Activated CD8-positive, alpha-beta memory T cell treated with anti-CD3 and anti-CD28 coated beads for 4 hours (primary cell): ENCODE data around the gene LBX2.

ENCODE experiments used
- DNase-seq, 2 donors: peaks; one replicate each; pipeline ENCODE4 v3.0.0-alpha.2; 2020; ENCODE audit warnings: low read depth in 2 of 2

The LBX2 gene

GRCh38 chr2:74499267-74499939, at the start of gene LBX2:
Gene LBX2 (minus strand): TSS chr2:74499603. CDS start chr2:74499537, 66 bp downstream.
- DNase-seq, result no peak

- no peak for DNase-seq
Observed at GRCh38 chr2:74548285-74548899, 49.0 kb upstream of the LBX2 start.

- DNase-seq, result no peak
Observed at GRCh38 chr2:74546004-74546403, 46.6 kb upstream of the LBX2 start.

- no peak for DNase-seq
Observed at GRCh38 chr2:74544634-74545033, 45.2 kb upstream of the LBX2 start.

- DNase-seq, result no peak
Observed at GRCh38 chr2:74542978-74543377, 43.6 kb upstream of the LBX2 start.

GRCh38 chr2:74540291-74540690, 40.9 kb upstream of the LBX2 start:
- DNase-seq, result no peak

GRCh38 chr2:74538881-74539339, 39.5 kb upstream of the LBX2 start:
- DNase-seq, result no peak

- no peak for DNase-seq
Observed at GRCh38 chr2:74537140-74537539, 37.7 kb upstream of the LBX2 start.

- DNase-seq, result no peak
Observed at GRCh38 chr2:74536166-74536950, 37.0 kb upstream of the LBX2 start.

GRCh38 chr2:74535440-74535965, 36.1 kb upstream of the LBX2 start:
- DNase-seq, result no peak

GRCh38 chr2:74534411-74534810, 35.0 kb upstream of the LBX2 start:
- DNase-seq, result no peak

- DNase-seq, result no peak
Observed at GRCh38 chr2:74533464-74533863, 34.1 kb upstream of the LBX2 start.

- no peak for DNase-seq
Observed at GRCh38 chr2:74532222-74532621, 32.8 kb upstream of the LBX2 start.

- DNase-seq, result no peak
Observed at GRCh38 chr2:74531666-74532065, 32.3 kb upstream of the LBX2 start.

- peak in 1 of 2 donors; percentile 20 for DNase-seq
Observed at GRCh38 chr2:74530239-74531187, 31.1 kb upstream of the LBX2 start.

GRCh38 chr2:74529357-74530238, 30.2 kb upstream of the LBX2 start, which contains the start of the genes AUP1 and HTRA2:
Gene AUP1 (minus strand): TSS chr2:74529706. CDS start chr2:74529629, 77 bp downstream.
Gene HTRA2 (plus strand): TSS chr2:74529933. CDS start chr2:74530007, 74 bp downstream.
- peak; percentile 65 to 78 for DNase-seq

GRCh38 chr2:74528600-74529356, 29.4 kb upstream of the LBX2 start:
- no peak for DNase-seq

GRCh38 chr2:74527741-74528140, 28.3 kb upstream of the LBX2 start:
- no peak for DNase-seq

- DNase-seq, result no peak
Observed at GRCh38 chr2:74526649-74527230, 27.3 kb upstream of the LBX2 start.
